A549 (cell line): Measurements from ENCODE around the gene TBC1D22A. TPM values are rescaled to one million over a fixed set of nuclear protein-coding genes. Genes with fewer than 3 reads are reported as not detected.

ENCODE experiments used
- ATAC-seq, 2 experiments: fragments of 200-7000 bp in 1 of 2; fragments of >200 bp in 1 of 2; cut with Nextera tagmentation in 1 of 2; cut with Tn5 transposase in 1 of 2; 3 replicates each; pipeline versions ENCODE4 v1.8.0 to v1.9.1; 2018 to 2020; ENCODE audit warnings: mild to moderate bottlenecking in 1 of 2, moderate library complexity in 1 of 2
- CTCF ChIA-PET: fragments of 300-600 bp; sonication (Branson Sonifier 250); formaldehyde crosslinking; extraction: SDS; loops from one replicate; lab custom pipeline; 2021; ENCODE audit warnings: antibody characterized with exemption, inconsistent platforms; lab: Yijun Ruan, JAX
- POLR2A ChIA-PET: fragments of 350-600 bp; formaldehyde crosslinking; extraction: SDS; loops from one replicate; lab custom pipeline; 2021; ENCODE audit warnings: antibody characterized with exemption, inconsistent platforms; lab: Yijun Ruan, JAX
- DNase-seq, 2 experiments: peaks; one replicate each; pipeline versions ENCODE4 v3.0.0 to v3.0.0-alpha.2; 2011 to 2016; ENCODE audit warnings: low read depth in 1 of 2, low spot score in 1 of 2
- FAIRE-seq: peaks from 2 replicates; lab custom pipeline; 2011; peaks lifted over from hg19 to GRCh38; lab: Jason Lieb, UNC
- H3K27ac ChIP-seq, 2 experiments: fragments of >200 bp; sonication (Bioruptor Twin); formaldehyde crosslinking; 3 replicates each; pipeline ENCODE4 v1.5.1; 2016 to 2017
- H3K4me1 ChIP-seq: fragments of >200 bp; sonication (Bioruptor Twin); formaldehyde crosslinking; 3 replicates; pipeline ENCODE4 v1.6.1; 2016
- H3K4me2 ChIP-seq: fragments of >200 bp; sonication (Bioruptor Twin); formaldehyde crosslinking; 3 replicates; pipeline ENCODE4 v1.6.1; 2016
- H3K4me3 ChIP-seq: fragments of >200 bp; sonication (Bioruptor Twin); formaldehyde crosslinking; 3 replicates; pipeline ENCODE4 v1.5.1; 2016
- H3K9me3 ChIP-seq: fragments of >200 bp; sonication (Bioruptor Twin); formaldehyde crosslinking; 3 replicates; pipeline ENCODE4 v1.6.1; 2016
- BCL3 ChIP-seq: fragments of >200 bp; sonication (Bioruptor Twin); formaldehyde crosslinking; IDR thresholded peaks from 3 replicates; pipeline ENCODE4 v1.6.1; 2016
- CEBPB ChIP-seq, 2 experiments: fragments of >200 bp in 1 of 2; sonication (Bioruptor Twin) in 1 of 2; formaldehyde crosslinking in 1 of 2; IDR thresholded peaks; 2 replicates each; pipeline ENCODE4 v1.6.1; 2012 to 2016
- EHF ChIP-seq: fragments of 250-450 bp; sonication (Bioruptor Pico); IDR thresholded peaks from 2 replicates; pipeline ENCODE4 v1.5.0; 2020; ENCODE audit warnings: mild to moderate bottlenecking
- FOSL2 ChIP-seq, 2 experiments: fragments of 450-650 bp in 1 of 2; fragments of >200 bp in 1 of 2; sonication (Bioruptor Twin) in 1 of 2; formaldehyde crosslinking; IDR thresholded peaks; 2 replicates each; pipeline versions ENCODE4 v1.5.0 to v1.6.1; 2016 to 2020; ENCODE audit warnings: mild to moderate bottlenecking in 1 of 2, moderate library complexity in 1 of 2
- GATA3 ChIP-seq: IDR thresholded peaks from 2 replicates; pipeline ENCODE4 v1.6.1; 2012; ENCODE audit warnings: borderline replicate concordance
- HES2 ChIP-seq: fragments of >200 bp; sonication (Bioruptor Twin); formaldehyde crosslinking; IDR thresholded peaks from 2 replicates; pipeline ENCODE4 v1.6.1; 2016
- HOXB5 ChIP-seq: fragments of 250-450 bp; sonication (Bioruptor Pico); IDR thresholded peaks from 2 replicates; pipeline ENCODE4 v1.5.0; 2020; ENCODE audit warnings: mild to moderate bottlenecking, moderate library complexity
- MAX ChIP-seq: IDR thresholded peaks from 2 replicates; pipeline ENCODE4 v1.6.1; 2012
- PHF8 ChIP-seq: fragments of 200-600 bp; sonication (generic); IDR thresholded peaks from 2 replicates; pipeline ENCODE4 v1.6.1; 2016; ENCODE audit warnings: low read depth, mild to moderate bottlenecking, antibody characterized with exemption, moderate library complexity, borderline replicate concordance
- POLR2A ChIP-seq: IDR thresholded peaks from 2 replicates; pipeline ENCODE4 v1.6.1; 2012; ENCODE audit warnings: mild to moderate bottlenecking, low read length
- POLR2AphosphoS2 ChIP-seq: conservative IDR thresholded peaks from 2 replicates; pipeline ENCODE4 v1.6.1; 2012; ENCODE audit warnings: low read length, improper control_type of control experiment, inconsistent platforms
- TP53 ChIP-seq: fragments of 250-450 bp; sonication (Bioruptor Pico); IDR thresholded peaks from 2 replicates; pipeline ENCODE4 v1.5.0; 2021; ENCODE audit warnings: mild to moderate bottlenecking, moderate library complexity
- ZC3H11A ChIP-seq: fragments of 450-650 bp; IDR thresholded peaks from 2 replicates; pipeline ENCODE4 v1.6.1; 2014; ENCODE audit warnings: antibody characterized with exemption, mild to moderate bottlenecking
- WGBS: methylation state at CpG from one replicate; pipeline ENCODE4 v1.1.6; 2017; ENCODE audit errors: missing lambda C conversion rate; 5-methylcytosine and 5-hydroxymethylcytosine counted together
- polyA plus RNA-seq, 4 experiments: library from polyadenylated mRNA; depleted of rRNA in 3 of 4; stranded (reverse); fragments of >200 nt; fragmentation: RNase III in 1 of 4; extraction: RNeasy Plus Mini Kit Qiagen cat#74134 plus additional on column Dnase treatment in 1 of 4; gene quantifications; 2 replicates in 3 of 4; 3 replicates in 1 of 4; pipeline ENCODE4 v1.2.3, GENCODE V29; 2011 to 2017
- TF ChIP-seq, protein P1 (sequence below): fragments of 250-450 bp; sonication (Bioruptor Pico); IDR thresholded peaks from 2 replicates; pipeline ENCODE4 v1.5.0; 2020; ENCODE audit warnings: low read depth, mild to moderate bottlenecking, moderate library complexity

Gene TBC1D22A
- polyA plus RNA-seq, 2 of the 4 experiments (the other 2 are of a cell fraction), result 8.9 to 10.8 TPM

DNA sequence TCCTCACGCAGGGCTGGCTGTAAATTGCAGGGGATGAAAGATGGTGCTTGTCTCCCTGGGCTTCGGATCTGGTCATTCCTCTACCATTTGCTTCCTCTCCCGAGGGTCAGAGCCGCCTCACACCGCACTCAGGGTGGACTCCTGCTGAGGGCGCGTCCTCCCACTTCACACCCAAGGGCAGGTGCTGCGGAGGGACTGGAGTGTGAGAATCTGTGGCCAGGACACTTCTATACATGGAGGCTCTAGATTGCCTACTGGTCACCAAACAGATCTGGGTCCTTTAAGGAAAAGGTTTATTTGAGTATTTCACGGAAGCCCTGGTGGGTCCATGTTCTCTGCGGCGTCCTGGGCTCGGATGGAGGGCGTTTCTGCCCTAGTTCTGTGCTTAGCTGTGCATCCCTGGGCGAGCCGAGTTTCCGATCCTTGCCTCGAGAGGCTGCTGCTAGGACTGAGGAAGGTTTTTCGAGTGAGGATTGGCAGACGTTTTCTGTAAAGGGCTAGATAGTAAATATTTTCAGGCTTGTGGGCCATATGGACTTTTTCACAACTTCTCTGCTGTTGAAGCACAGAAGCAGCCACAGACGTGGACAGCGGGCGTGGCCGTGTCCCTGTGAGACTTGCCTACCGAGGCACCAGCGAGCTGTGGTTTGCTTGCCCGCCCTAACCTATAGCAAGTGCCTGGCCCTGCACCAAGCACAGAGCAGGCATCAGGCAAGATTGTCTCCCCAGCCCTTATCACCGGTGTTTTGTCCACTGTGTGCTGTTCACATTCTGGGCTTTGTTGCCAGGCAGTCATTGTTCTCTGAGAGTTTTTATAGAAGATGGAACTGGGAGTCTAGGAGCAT is 279.0 kb downstream of the TBC1D22A start:
- Histone ChIP-seq H3K4me3 (no peak overlapping the region), H3K4me1 (no peaks in the 10 kb centered on the region), H3K27ac (no peak overlapping the region), H3K9me3 (no peaks in the 10 kb centered on the region), H3K4me2 (no peak overlapping the region)
- CTCF ChIA-PET, result no interaction called here
- ATAC-seq, result no peak
- WGBS, result 83% methylated on average over 16 of the region's 27 CpGs
- DNase-seq, result no peak
- POLR2A ChIA-PET, result no interaction called here
- TF ChIP-seq PHF8 (no peak), FOSL2 (IDR thresholded peaks at IDR 0.05) (no peak), FOSL2 (CRISPR knock-in tag; IDR thresholded peaks at IDR 0.05) (no peak), EHF (CRISPR knock-in tag) (no peak), HOXB5 (CRISPR knock-in tag) (no peak), GATA3 (no peak), HES2 (no peak), POLR2AphosphoS2 (no peak), ZC3H11A (no peak), CEBPB (IDR thresholded peaks at IDR 0.05) (no peak)
- TF ChIP-seq, protein P1, sequence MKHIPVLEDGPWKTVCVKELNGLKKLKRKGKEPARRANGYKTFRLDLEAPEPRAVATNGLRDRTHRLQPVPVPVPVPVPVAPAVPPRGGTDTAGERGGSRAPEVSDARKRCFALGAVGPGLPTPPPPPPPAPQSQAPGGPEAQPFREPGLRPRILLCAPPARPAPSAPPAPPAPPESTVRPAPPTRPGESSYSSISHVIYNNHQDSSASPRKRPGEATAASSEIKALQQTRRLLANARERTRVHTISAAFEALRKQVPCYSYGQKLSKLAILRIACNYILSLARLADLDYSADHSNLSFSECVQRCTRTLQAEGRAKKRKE (CRISPR knock-in tag), result no peak
- no peak for FAIRE-seq

GRCh38 chr22:47042116-47042825 is 279.8 kb downstream of the TBC1D22A start:
- no peak overlapping the region for H3K4me3 ChIP-seq
- no peaks in the 10 kb centered on the region for H3K4me1 ChIP-seq
- 92% methylated on average over 11 of the region's 11 CpGs for WGBS
- DNase-seq (no peak), ATAC-seq (no peak), FAIRE-seq (no peak)
- no peaks in the 10 kb centered on the region for H3K9me3 ChIP-seq
- ChIA-PET POLR2A (no interaction called here), CTCF (no interaction called here)
- TF ChIP-seq PHF8, result no peak
- no peak overlapping the region for H3K4me2 ChIP-seq
- H3K27ac ChIP-seq, result no peak overlapping the region

GRCh38 chr22:47042861-47043496 is 280.5 kb downstream of the TBC1D22A start:
- Histone ChIP-seq H3K27ac (no peak overlapping the region), H3K9me3 (no peaks in the 10 kb centered on the region), H3K4me1 (no peaks in the 10 kb centered on the region), H3K4me2 (no peak overlapping the region), H3K4me3 (no peak overlapping the region)
- no peak for FAIRE-seq
- DNase-seq, result no peak
- ChIA-PET CTCF (no interaction called here), POLR2A (no interaction called here)
- ATAC-seq, result no peak
- WGBS, result 100% methylated on average over 3 of the region's 18 CpGs
- TF ChIP-seq BCL3, result no peak
- no peak for TF ChIP-seq TP53
- TF ChIP-seq MAX, result no peak
- no peak for TF ChIP-seq EHF (CRISPR knock-in tag)
- TF ChIP-seq POLR2A, result no peak
- TF ChIP-seq PHF8, result no peak
